DLD1 (cell line): Measurements from ENCODE around the gene SNX25.
"Not testable (repeated sequence)": the region's sequence is repeated elsewhere in the genome, so short reads cannot be mapped to it uniquely, and the experiment has no call there.

Source experiments
- in situ Hi-C: cut with HindIII; loops from 2 replicates; pipeline ENCODE4 v1.10.0; 2017; ENCODE audit warnings: low sequenced_read_pairs

The SNX25 gene

GRCh38 chr4:185296665-185297460, 87.5 kb downstream of the SNX25 start:
- in situ Hi-C loops, result no loop called here

GRCh38 chr4:185298728-185299430, 89.5 kb downstream of the SNX25 start:
- in situ Hi-C loops, result no loop called here

- in situ Hi-C loops, result no loop called here
These were observed 95.1 kb downstream of the SNX25 start for GRCh38 chr4:185304541-185304940.

- in situ Hi-C loops, result no loop called here
These were observed 95.7 kb downstream of the SNX25 start for GRCh38 chr4:185304944-185305690.

- in situ Hi-C loops, result no loop called here
These were observed 96.6 kb downstream of the SNX25 start for GRCh38 chr4:185305979-185306442.

GRCh38 chr4:185307136-185307950, 97.9 kb downstream of the SNX25 start:
- in situ Hi-C loops, result no loop called here

GRCh38 chr4:185309770-185310169, 100.4 kb downstream of the SNX25 start:
- in situ Hi-C loops, result no loop called here

- in situ Hi-C loops, result no loop called here
These were observed 101.9 kb downstream of the SNX25 start for GRCh38 chr4:185311113-185311888.

- in situ Hi-C loops, result no loop called here
These were observed 103.3 kb downstream of the SNX25 start for GRCh38 chr4:185312699-185313098.

GRCh38 chr4:185317462-185317861, 108.1 kb downstream of the SNX25 start:
- in situ Hi-C loops, result not testable (repeated sequence)

- in situ Hi-C loops, result no loop called here
These were observed 108.5 kb downstream of the SNX25 start for GRCh38 chr4:185317880-185318279.

- in situ Hi-C loops, result no loop called here
These were observed 109.3 kb downstream of the SNX25 start for GRCh38 chr4:185318679-185319078.

- in situ Hi-C loops, result no loop called here
These were observed 113.4 kb downstream of the SNX25 start for GRCh38 chr4:185322803-185323202.

- in situ Hi-C loops, result no loop called here
These were observed 114.2 kb downstream of the SNX25 start for GRCh38 chr4:185323606-185324005.

- in situ Hi-C loops, result not testable (repeated sequence)
These were observed 115.0 kb downstream of the SNX25 start for GRCh38 chr4:185324361-185324760.

- in situ Hi-C loops, result not testable (repeated sequence)
These were observed 116.3 kb downstream of the SNX25 start for GRCh38 chr4:185325721-185326120.

GRCh38 chr4:185328586-185328985, 119.2 kb downstream of the SNX25 start:
- in situ Hi-C loops, result no loop called here

- in situ Hi-C loops, result not testable (repeated sequence)
These were observed 120.6 kb downstream of the SNX25 start for GRCh38 chr4:185329879-185330510.
